ENCODE measurements around the gene AGAP1. TPM values are rescaled to one million over a fixed set of nuclear protein-coding genes. Genes with fewer than 3 reads are reported as not detected.

The AGAP1 gene
- total RNA-seq, 1 experiment from 2014 or later, result 25.8 TPM

- no peak overlapping the region for H4K91ac ChIP-seq (ENCODE audit: insufficient read length, low read depth, low read length)
- no peaks in the 10 kb centered on the region for H3K79me2 ChIP-seq (ENCODE audit: insufficient read depth, low read length)
- H2AK5ac ChIP-seq (ENCODE audit: insufficient read length, low read length), result no peak overlapping the region
- no peak overlapping the region for H4K5ac ChIP-seq (ENCODE audit: insufficient read length, low read depth, low read length)
- no peak overlapping the region for H2BK20ac ChIP-seq (ENCODE audit: low read depth, low read length, poor library complexity, severe bottlenecking)
- H2AFZ ChIP-seq (ENCODE audit: low read length), result no peak overlapping the region
- H3K14ac ChIP-seq (ENCODE audit: insufficient read depth, low read length), result no peak overlapping the region
- H3K27ac ChIP-seq (ENCODE audit: insufficient read length, low read depth, low read length), result no peak overlapping the region
- no peak overlapping the region for H3K23ac ChIP-seq (ENCODE audit: insufficient read length, low read depth, low read length)
- no peak for DNase-seq
- no peak overlapping the region for H2BK5ac ChIP-seq (ENCODE audit: insufficient read length, low read length)
- no peak overlapping the region for H4K8ac ChIP-seq (replicated peaks; ENCODE audit: insufficient read length, low read depth, low read length)
- Mint-ChIP-seq H3K9me3 (peaks cover 3 to 17% of the 10 kb centered on the region in 2 experiments; a peak in 3 of 5 replicates), H3K36me3 (ENCODE audit: insufficient read depth in 1 of 3, low read depth in 3 of 3) (peaks cover 0 to 4% (median 0%) of the 10 kb centered on the region in 3 experiments; a peak in 2 of 7 replicates), H3K27ac (no peak overlapping the region; a peak in 1 of 7 replicates), H3K4me1 (peaks cover 51 to 55% of the 10 kb centered on the region in 2 experiments), H3K27me3 (ENCODE audit: low read depth) (peaks cover 94% of the 10 kb centered on the region), H3K4me3 (peak overlapping the region in 1 of 2 experiments; percentile 76; a peak in 3 of 5 replicates)
- no peaks in the 10 kb centered on the region for H3K79me1 ChIP-seq (ENCODE audit: insufficient read depth, low read depth, low read length, poor library complexity, severe bottlenecking)
- H3K56ac ChIP-seq (ENCODE audit: insufficient read length, low read depth, low read length), result no peak overlapping the region
- H2BK120ac ChIP-seq (ENCODE audit: low read depth, low read length, poor library complexity, severe bottlenecking), result no peak overlapping the region
- H3K23me2 ChIP-seq (ENCODE audit: insufficient read length, low read depth, low read length, poor library complexity, severe bottlenecking), result peaks cover 30% of the 10 kb centered on the region
- WGBS (ENCODE audit: extremely low coverage, insufficient read length, low lambda C conversion rate), result no CpG with 5 or more reads among the region's 38 CpGs
- TF ChIP-seq CTCF (conservative IDR thresholded peaks at IDR 0.05), result no peak
- no peak overlapping the region for H3T11ph ChIP-seq (ENCODE audit: low read length)
- H3K9me3 ChIP-seq (ENCODE audit: control insufficient read depth, low read depth, low read length), result no peaks in the 10 kb centered on the region
- no peak overlapping the region for H2BK15ac ChIP-seq (ENCODE audit: low read depth, low read length)
- H3K4ac ChIP-seq (ENCODE audit: low read depth, low read length), result no peak overlapping the region
- no peak overlapping the region for H3K9ac ChIP-seq (ENCODE audit: extremely low read depth, insufficient read length, low read length)
- no peak overlapping the region for H2BK12ac ChIP-seq (ENCODE audit: insufficient read length, low read depth, low read length)
- H4K20me1 ChIP-seq (ENCODE audit: control insufficient read depth, insufficient read depth, insufficient read length), result no peaks in the 10 kb centered on the region
- peak overlapping the region; percentile 64 for H3K4me2 ChIP-seq (ENCODE audit: insufficient read depth, insufficient read length, low read length)
- H3K4me1 ChIP-seq (ENCODE audit: insufficient read depth, low read length), result peaks cover 17% of the 10 kb centered on the region
- H3K27me3 ChIP-seq (ENCODE audit: insufficient read depth, low read length), result peaks cover 90% of the 10 kb centered on the region
- no peak overlapping the region for H3K18ac ChIP-seq (ENCODE audit: insufficient read length, low read depth, low read length)
Measured at GRCh38 chr2:236169741-236170589, 676.1 kb downstream of the AGAP1 start.

Measured in H9 (cell line).